ENCODE data around the gene ZNF648.

Gene ZNF648

DNA sequence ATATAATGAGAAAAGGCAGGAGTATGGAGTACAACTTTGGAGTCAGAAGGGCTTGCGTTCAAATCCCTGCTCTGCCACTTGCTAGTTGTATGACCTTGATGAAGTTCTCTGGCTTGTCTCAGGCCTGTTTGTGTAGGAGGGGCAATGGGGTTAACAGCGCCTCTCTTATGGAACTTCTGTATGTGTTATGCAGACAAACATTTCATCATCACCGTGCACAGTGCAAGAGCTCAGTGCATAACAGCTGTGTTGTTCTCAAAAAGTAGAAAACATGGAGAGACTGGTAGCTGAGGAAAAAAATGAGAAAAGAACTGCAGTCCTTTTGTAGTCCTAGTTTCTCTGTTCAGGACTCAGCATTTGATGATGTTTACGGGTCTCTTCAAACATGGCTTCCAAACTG is 10.4 kb upstream of the ZNF648 start:
- POLR2A ChIA-PET: no interaction called here
- CTCF ChIA-PET: interaction anchor here (0.9 to 1.0 kb wide), 2 partner anchors 9 to 17 kb away, joined by 3 to 5 read pairs; no protein-coding TSS in a partner anchor
- no peak for TF ChIP-seq FOXM1 (IDR thresholded peaks at IDR 0.05; ENCODE audit: borderline replicate concordance)
- no peak for TF ChIP-seq TARDBP (IDR thresholded peaks at IDR 0.05)
- no peak for TF ChIP-seq CTBP1 (IDR thresholded peaks at IDR 0.05; ENCODE audit: borderline replicate concordance)
- no peak for TF ChIP-seq SUZ12 (IDR thresholded peaks at IDR 0.05)
- TF ChIP-seq BHLHE40 (IDR thresholded peaks at IDR 0.05; ENCODE audit: borderline replicate concordance): no peak
- TF ChIP-seq, protein P1, sequence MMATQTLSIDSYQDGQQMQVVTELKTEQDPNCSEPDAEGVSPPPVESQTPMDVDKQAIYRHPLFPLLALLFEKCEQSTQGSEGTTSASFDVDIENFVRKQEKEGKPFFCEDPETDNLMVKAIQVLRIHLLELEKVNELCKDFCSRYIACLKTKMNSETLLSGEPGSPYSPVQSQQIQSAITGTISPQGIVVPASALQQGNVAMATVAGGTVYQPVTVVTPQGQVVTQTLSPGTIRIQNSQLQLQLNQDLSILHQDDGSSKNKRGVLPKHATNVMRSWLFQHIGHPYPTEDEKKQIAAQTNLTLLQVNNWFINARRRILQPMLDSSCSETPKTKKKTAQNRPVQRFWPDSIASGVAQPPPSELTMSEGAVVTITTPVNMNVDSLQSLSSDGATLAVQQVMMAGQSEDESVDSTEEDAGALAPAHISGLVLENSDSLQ (IDR thresholded peaks at IDR 0.05): no peak
- no peak for TF ChIP-seq HDGF (IDR thresholded peaks at IDR 0.05; ENCODE audit: borderline replicate concordance)
- no peak for DNase-seq (ENCODE audit: extremely low spot score)

DNA sequence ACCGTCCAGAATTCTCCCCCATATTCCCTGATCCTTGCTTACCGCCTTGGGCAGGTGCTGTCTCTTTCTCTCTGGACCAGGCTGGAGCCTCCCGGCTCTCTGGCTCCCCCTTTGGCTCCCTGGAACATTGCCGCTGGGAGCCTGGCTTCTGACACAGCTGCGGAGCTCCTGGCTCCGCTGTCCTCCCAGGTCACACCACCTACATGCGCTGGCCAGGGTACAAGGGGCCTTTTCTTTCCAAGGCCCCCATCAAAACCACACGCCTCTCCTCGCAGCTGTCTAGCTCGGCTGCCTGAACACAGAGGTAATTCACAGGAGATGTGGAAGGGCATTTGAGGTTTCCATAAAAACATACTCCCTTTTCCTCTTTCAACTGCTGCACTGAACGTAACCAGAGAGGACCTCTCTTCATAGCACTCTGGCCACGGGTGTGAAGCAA is 7.5 kb upstream of the ZNF648 start:
- ChIA-PET POLR2A (interaction anchor here (1.7 kb wide), 1 partner anchor 323 kb away, joined by 4 read pairs; no protein-coding TSS in a partner anchor), CTCF (interaction anchor here (0.6 to 3.6 kb wide), 3 partner anchors 12 to 22 kb away, joined by 3 to 24 read pairs (median 3); no protein-coding TSS in a partner anchor)
- DNase-seq (ENCODE audit: extremely low spot score): peak; percentile 92
- TF ChIP-seq ELF4 (IDR thresholded peaks at IDR 0.05) (no peak), TARDBP (IDR thresholded peaks at IDR 0.05) (no peak), HDGF (IDR thresholded peaks at IDR 0.05; ENCODE audit: borderline replicate concordance) (no peak), NFRKB (IDR thresholded peaks at IDR 0.05) (no peak), FOXK2 (IDR thresholded peaks at IDR 0.05) (no peak), CTBP1 (IDR thresholded peaks at IDR 0.05; ENCODE audit: borderline replicate concordance) (no peak), FOXA1 (IDR thresholded peaks at IDR 0.05) (no peak), L3MBTL2 (conservative IDR thresholded peaks at IDR 0.05) (no peak), ARNT (IDR thresholded peaks at IDR 0.05) (no peak)
- TF ChIP-seq, protein P1 (IDR thresholded peaks at IDR 0.05): no peak

DNA sequence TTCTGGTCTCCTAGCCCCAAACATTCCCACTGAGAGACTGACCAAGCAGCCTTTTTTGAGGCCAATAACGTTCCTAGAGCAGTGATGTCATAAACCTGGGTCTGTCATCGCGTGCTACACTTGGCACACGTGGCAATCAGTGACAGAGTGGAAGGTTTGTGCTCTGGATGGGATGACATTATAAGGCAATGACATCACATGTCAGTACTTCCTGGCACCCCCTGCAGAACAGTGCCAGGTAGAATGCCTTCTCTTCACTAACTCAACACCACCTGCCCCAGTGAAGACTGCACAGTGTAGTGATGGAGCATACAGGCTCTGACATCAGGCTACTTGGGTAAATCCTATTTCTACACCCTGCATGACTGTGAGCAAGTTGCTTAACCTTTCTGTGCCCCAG is 5.4 kb upstream of the ZNF648 start:
- CTCF ChIA-PET: interaction anchor here (1.3 kb wide), 1 partner anchor 14 kb away, joined by 3 read pairs; no protein-coding TSS in a partner anchor
- POLR2A ChIA-PET: no interaction called here
- TF ChIP-seq ELF4 (IDR thresholded peaks at IDR 0.05) (no peak), ARNT (IDR thresholded peaks at IDR 0.05) (no peak), TARDBP (IDR thresholded peaks at IDR 0.05) (no peak), LEF1 (IDR thresholded peaks at IDR 0.05; ENCODE audit: borderline replicate concordance) (no peak)
- no peak for DNase-seq (ENCODE audit: extremely low spot score)

DNA sequence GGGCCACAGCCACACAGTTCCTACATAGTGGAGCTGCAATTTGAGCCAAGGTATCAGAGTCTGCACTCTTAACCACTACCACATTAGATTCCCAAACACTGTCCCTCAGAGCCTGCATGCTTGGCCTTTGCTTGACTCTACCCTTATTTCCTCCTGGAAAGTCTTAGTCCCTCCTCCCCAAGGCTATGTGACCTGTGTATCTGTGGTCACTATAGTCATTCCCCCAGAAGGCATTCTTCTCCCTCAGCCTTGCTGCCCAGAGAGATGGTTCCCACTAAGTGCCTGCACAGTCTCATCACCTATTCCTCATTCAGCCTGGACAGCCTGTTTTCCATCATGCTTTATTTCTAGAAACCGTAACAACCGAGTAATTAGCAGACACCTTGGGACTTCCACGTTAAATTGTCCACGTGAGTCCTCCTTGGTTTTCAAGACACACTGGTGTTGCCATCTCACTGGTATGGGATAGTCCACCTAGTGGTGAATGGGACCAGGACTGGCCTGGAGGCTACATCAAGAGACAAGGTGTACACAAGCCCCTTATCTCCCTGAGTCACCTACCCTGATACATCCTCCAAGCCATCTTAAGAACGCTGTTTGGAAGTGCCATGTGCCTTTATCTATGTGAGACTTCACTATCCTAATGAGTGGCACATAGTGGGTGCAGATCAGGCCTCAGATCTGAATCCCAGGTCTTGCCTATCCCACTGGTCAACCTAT is 3.8 kb upstream of the ZNF648 start:
- TF ChIP-seq HDGF (IDR thresholded peaks at IDR 0.05; ENCODE audit: borderline replicate concordance) (no peak), FOXK2 (IDR thresholded peaks at IDR 0.05) (no peak)
- no peak for DNase-seq (ENCODE audit: extremely low spot score)
- POLR2A ChIA-PET: no interaction called here

DNA sequence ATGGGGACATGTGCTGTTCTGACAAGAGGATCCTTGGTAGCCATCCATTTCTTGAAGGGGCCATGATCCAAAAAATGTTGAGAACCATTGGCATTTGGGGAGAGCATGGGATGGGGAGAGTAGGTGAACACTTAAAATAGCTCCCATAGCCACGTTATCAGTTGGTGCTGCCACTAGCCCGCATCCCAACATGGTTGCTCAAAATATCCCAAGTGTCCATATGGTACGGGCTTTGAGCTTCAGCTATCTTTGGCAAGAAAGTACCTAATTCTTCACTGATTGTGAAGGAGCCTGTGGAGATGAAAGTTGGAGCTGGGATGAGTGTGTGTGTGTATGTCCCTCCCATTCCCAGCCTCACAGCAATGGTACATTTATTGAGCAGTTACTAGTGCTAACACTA is 3.1 kb upstream of the ZNF648 start:
- no peak for DNase-seq (ENCODE audit: extremely low spot score)
- ChIA-PET CTCF (interaction anchor here (0.6 kb wide), 1 partner anchor 59 kb away, joined by 3 read pairs; no protein-coding TSS in a partner anchor), POLR2A (no interaction called here)
- no peak for TF ChIP-seq L3MBTL2 (conservative IDR thresholded peaks at IDR 0.05)
- no peak for TF ChIP-seq SP1 (IDR thresholded peaks at IDR 0.05)
- no peak for TF ChIP-seq FOXA1 (IDR thresholded peaks at IDR 0.05)
- TF ChIP-seq TARDBP (IDR thresholded peaks at IDR 0.05): no peak
- no peak for TF ChIP-seq FOXM1 (IDR thresholded peaks at IDR 0.05; ENCODE audit: borderline replicate concordance)
- TF ChIP-seq, protein P1 (IDR thresholded peaks at IDR 0.05): no peak
- TF ChIP-seq ARNT (IDR thresholded peaks at IDR 0.05): no peak
- no peak for TF ChIP-seq LEF1 (IDR thresholded peaks at IDR 0.05; ENCODE audit: borderline replicate concordance)
- no peak for TF ChIP-seq CTBP1 (IDR thresholded peaks at IDR 0.05; ENCODE audit: borderline replicate concordance)
- TF ChIP-seq FOXK2 (IDR thresholded peaks at IDR 0.05): no peak
- TF ChIP-seq HDGF (IDR thresholded peaks at IDR 0.05; ENCODE audit: borderline replicate concordance): no peak
- TF ChIP-seq ELF4 (IDR thresholded peaks at IDR 0.05): no peak
- no peak for TF ChIP-seq SUZ12 (IDR thresholded peaks at IDR 0.05)
- TF ChIP-seq BHLHE40 (IDR thresholded peaks at IDR 0.05; ENCODE audit: borderline replicate concordance): no peak
- TF ChIP-seq ZNF384 (IDR thresholded peaks at IDR 0.05): no peak
- TF ChIP-seq NFRKB (IDR thresholded peaks at IDR 0.05): no peak

More for the DNA sequence above, 3.8 kb upstream of the ZNF648 start:
- CTCF ChIA-PET: interaction anchor here (0.6 to 1.2 kb wide), 2 partner anchors 11 to 60 kb away, joined by 3 to 5 read pairs; no protein-coding TSS in a partner anchor

DNA sequence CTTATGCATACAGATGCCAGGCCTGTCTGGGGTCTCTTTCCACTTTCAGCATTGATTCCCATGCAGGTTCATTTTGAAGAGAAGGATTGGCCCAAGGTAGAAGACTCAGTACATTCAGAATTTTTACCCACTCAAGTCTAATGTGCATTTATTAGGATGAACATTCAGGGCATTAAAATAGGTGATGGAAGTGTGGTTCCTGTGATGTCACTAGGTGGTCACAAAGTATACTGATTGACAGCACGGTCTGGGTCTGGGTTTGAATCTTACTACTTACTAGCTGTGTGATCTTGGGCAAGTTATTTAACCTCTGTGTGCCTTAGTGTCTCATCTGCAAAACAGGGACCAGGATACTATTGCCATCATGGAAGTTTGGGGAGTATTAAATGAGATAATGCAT is 711 bp upstream of the ZNF648 start:
- ChIA-PET CTCF (no interaction called here), POLR2A (no interaction called here)
- no peak for DNase-seq (ENCODE audit: extremely low spot score)
- TF ChIP-seq BHLHE40 (IDR thresholded peaks at IDR 0.05; ENCODE audit: borderline replicate concordance) (no peak), SUZ12 (IDR thresholded peaks at IDR 0.05) (no peak), TARDBP (IDR thresholded peaks at IDR 0.05) (no peak), ARNT (IDR thresholded peaks at IDR 0.05) (no peak), NFRKB (IDR thresholded peaks at IDR 0.05) (no peak), HDGF (IDR thresholded peaks at IDR 0.05; ENCODE audit: borderline replicate concordance) (no peak), ZNF384 (IDR thresholded peaks at IDR 0.05) (no peak), CTBP1 (IDR thresholded peaks at IDR 0.05; ENCODE audit: borderline replicate concordance) (no peak), LEF1 (IDR thresholded peaks at IDR 0.05; ENCODE audit: borderline replicate concordance) (no peak), SP1 (IDR thresholded peaks at IDR 0.05) (no peak)
- TF ChIP-seq, protein P1 (IDR thresholded peaks at IDR 0.05): no peak; the same call in 1 of the 2 replicates

Data from HEK293T (cell line).